ENCODE data around the gene CD81.

CD81 gene

DNA sequence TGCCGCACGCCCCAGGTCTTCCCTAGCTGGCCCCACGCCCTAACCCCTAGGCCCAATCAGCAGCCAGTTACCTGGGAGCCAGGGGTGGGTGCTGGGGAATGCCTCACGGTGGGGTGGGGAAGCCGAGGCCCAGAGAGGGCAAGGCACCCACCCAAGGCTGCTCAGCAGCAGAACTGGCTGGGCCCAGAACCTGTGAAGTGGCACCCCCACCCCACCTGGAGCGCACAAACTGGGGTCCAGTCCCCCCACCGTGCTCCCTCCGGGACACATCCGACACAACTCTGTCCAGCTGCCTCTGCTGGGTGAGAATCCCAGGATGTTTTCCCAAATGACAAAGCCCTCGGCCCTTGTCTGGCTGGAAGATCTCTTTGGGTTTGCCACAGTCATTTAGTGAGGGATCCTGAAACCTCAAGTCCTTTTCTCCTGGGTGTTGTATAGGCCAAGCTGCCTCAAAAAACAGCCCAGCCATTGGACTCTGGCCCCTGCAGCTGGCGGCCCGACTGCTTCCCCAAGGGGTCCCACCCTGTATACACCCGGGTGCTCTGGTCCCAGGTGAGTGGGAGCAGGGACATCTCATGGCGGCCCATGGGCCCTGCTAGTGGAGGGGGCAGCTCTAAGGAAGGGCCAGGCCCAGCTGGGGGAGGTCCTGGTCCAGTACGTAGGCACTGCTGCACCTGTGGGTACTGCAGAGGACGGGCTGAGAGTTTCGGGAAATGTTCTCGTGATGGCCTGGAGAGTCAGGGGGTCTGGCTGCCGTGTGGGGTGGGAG is 44.3 kb downstream of the CD81 start:
- no peak for DNase-seq (ENCODE audit: low read depth in 2 of 2)

DNA sequence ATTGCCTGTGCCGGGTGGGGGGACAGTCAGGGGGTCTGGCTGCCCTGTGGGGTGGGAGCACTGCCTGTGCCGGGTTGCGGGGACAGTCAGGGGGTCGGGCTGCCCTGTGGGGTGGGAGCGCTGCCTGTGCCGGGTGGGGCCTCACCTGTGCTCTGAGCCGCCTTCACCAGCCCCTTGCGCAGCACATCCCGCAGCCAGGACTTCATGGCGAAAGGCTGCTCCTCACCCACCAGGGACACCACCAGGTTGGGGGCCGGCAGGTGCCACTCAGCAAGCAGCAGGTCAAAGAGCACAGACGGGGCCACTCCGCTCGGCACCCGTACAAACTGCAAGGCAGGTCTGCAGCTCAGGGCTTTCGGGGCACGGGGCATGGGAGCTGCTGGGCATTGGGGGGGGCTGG is 44.9 kb downstream of the CD81 start:
- DNase-seq (ENCODE audit: low read depth in 2 of 2), result no peak

DNA sequence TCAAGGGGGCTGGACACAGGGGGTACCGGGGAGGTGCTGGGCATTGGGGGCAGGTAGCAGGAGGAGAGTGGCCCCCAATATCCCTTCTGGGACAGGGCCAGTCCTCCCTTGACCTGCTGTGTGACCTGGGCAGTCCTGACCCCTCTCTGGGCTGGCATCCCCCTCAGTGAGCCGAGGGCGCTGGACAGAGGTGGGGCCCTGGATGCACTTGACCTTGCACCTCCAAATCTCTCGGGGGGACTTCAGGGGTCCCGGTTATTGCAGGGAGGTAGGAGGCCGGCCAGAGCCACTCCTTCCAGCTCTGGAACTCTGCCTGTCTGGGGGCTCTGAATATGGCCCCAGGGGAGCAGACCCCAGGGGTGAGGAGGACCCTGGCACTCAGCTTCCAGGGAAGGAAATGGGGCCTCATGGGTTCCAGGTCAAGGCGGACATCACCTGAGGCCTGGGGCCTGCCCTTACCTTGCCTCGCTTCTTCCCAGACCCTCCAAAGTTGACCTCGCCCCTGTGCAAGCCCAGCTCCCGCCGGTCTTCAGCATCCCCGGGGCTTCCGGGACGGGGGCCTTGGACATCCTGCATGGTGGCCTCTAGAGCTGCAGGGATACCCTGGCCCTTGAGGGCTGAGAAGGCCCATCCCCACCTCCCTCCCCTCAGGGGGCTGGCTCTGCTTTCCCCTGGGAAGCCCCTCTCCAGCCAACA is 45.5 kb downstream of the CD81 start:
- DNase-seq (ENCODE audit: low read depth in 2 of 2), result no peak

DNA sequence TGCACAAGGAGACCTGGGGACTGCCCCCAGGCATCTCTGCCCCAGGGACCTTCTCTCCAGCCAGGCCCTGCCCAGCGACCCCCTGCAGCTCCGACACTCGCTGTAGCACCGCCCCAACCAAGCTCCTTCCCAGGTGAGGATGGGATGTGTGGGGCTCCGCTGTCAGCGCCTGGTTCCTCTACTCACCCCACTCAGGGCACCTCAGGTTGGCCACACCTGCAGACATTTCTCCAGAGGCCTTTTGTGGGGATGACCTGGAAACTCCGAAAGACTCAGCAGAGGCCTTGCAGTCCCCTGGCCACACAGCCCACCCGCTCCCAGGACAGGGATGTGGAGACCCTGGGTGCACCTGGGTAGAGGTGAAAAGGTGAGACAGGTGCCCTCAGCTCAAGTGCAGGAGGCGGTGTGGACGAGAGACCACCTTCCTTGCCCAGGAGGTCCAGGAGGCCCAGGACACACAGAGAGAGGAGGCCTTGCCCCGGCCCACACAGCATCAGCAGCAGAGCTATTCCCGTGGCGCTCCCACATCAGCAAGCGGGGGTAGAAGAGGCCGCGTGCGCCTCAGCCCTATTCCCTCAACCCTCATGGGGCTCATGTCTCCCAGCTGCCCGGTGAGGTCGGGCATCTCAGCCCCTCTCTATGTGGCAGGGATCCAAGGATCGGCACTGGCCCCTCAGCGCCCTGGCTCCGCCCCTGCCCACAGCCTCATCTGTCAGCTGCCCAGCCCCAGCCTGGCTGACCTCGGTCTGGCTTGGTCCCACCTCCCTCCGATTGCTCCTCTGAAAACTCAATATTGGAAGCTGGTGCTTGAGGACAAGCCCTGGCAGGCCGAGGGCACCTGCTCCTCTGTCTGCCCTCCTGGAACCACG is 46.3 kb downstream of the CD81 start:
- no peak for DNase-seq (ENCODE audit: low read depth in 2 of 2)

DNA sequence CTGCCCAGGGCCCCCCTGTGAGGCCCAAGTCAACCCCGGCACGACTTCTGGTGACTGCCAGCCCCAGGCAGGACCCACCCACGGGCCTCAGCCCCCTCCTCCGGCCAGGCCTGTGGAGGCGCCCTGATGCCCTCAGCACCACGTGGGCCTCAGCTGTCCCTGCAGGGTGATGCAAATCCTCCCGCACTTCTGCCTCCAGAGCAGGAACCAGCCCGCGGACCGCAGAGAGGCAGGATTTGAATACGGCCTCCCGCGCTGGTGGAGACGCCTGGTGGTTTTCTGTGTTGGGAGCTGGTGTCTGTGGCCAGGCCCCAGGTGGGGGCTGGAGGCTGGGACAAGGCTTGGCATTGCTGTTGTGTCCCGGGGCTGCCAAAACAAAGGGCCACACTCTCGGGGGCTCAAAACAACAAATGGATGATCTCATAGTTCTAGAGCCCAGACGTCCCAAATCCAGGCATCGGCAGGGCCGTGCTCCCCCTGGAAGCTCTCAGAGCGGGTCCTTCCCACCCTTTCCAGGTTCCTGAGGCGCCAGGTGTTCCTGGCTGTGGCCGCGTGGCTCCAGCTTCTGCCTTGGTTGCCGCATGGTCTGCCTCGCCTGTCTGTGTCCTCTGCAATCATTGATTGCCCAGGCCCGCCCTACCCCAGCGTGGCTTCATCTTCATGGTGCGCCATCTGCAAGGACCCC is 47.8 kb downstream of the CD81 start:
- no peak for DNase-seq (ENCODE audit: low read depth in 2 of 2)

DNA sequence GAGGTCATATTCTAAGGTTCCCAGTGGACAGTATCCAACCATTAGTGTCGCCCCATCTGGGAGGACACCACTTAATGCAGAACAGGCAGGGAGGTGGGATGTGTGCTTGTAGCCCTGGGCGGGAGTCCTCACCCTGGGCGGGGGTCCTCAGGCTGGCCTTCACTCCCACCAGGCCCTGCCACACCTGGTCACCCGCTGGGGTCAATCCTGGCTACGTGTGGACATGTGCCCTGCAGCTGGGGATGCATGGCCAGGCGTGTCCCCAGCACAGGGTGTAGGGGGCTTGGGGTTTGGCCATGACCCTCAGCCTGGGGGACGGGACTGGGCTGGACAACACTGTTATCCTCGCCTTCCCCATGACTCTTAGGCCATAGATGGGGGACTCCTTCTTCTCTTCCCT is 48.4 kb downstream of the CD81 start:
- no peak for DNase-seq (ENCODE audit: low read depth in 2 of 2)

DNA sequence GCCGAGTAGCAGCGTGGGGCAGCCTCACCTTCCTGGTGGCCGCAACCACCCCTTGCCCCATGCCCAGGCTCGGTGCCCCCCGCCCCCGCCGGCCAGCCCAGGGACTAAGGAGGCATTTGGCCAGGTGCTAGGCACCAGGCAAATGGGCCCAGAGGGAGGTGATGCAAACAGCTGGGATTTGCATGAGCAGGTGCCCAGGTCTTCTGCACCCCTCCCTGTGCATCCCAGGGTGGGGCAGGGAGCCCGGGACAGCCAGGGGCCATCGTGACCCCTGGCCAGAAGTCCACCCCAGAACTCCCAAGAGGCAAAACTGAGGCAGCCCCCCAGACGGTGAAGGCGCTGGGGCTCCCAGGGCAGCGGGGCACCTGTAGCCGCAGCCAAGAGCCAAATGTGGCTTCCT is 49.1 kb downstream of the CD81 start:
- DNase-seq (ENCODE audit: low read depth in 2 of 2), result no peak

DNA sequence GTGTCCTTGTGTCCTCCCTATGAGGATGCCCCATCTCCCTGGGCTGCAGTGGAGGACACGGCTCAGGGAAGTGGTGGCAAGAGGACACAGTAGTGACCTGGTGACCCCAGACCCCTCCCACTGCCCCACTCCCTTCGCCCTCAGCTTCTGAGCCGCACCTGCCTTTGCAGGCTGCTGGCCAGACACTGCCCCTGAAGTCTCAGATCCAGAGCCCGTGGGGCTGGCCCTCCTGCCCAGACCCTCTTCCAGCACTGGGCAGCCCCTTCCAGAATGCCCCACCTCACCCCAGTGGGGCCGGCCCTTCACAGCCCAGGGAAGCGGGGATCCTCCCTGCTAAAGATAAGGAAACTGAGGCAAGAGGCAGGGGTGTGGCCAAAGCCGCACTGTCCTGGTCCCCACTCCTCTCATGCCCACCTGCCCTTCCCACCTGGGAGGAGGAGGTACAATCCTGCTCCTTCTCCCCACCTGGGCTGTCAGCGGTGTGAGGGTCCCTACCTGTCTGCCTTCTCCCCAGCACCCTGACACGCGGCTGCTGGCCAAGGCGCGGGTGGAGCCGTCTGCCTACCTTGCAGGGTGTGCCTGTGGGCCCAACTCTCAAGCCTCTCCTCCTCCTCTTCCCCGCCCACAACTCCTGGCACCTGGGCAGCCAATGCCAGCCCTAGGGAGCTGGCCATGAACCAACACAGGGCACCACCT is 49.9 kb downstream of the CD81 start:
- no peak for DNase-seq (ENCODE audit: low read depth in 2 of 2)

DNA sequence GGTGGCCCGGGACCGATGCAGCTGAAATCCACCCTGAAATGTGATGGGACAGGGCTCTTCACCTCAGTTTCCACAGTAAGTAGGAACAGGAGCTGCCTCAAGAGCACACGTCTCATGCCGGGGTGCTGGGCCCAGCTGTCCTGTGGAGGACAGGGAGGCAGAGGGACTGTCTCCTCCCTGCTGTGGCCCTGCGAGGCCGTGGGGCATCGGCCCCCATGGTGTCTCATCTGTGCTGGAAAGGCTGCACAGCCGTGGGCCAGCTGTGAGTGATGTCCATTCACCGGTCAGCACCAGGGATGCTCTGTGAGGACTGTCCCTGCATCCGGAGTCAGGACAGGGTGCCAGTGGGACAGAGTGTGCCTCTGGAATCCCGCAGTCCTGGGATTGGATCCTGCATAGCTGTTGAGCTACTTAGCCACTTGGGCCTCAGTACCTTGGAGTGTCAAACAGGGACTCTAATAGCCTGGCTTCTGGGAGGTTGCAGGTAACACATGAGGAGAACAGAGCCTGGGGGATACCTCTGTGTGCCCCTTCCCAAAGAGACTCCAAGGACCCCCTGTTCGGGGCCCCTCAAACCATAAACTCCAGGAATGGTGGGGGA is 50.7 kb downstream of the CD81 start:
- no peak for DNase-seq (ENCODE audit: low read depth in 2 of 2)

DNA sequence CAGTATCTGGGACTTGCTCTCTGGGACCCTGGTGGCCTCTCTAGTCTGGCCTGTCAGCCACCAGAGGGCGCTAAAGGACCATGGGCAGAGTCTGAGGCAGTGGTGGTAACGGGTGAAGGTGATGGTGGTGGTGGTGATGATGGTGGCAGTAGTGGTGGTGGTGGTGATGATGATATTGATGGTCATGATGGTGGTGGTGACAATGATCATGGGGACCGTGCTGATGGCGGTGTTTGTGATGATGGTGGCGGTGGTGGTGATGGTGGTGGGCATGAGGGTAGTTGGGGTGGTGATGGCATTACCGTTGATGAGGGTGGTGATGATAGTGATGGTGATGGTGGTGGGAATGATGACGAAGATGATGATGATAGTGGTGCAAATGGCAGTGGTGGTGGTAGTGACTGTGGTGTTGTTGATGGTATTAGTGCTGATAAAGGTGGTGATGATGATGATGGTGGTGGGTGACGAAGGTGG is 51.2 kb downstream of the CD81 start:
- DNase-seq (ENCODE audit: low read depth in 2 of 2), result no peak

DNA sequence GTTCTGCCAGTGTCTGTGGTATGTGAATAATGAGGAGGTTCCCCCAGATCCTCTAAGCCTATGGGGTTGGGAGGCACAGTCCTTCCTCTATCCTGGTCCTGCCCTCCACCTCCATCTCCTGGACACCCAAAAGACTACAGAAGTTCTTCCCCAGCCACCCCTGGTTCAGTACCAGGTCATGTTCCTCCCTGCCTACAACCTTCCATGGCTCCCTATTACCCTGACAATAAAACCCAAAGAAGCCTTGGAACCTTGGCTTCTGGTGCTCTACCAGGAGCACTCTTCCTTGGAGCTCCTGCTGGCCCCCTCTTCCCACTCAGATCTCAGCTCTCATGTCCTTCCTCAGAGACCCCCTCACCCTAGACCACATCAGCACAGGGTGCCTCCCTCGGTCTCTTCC is 54.3 kb downstream of the CD81 start:
- DNase-seq (ENCODE audit: low read depth in 2 of 2), result no peak

DNA sequence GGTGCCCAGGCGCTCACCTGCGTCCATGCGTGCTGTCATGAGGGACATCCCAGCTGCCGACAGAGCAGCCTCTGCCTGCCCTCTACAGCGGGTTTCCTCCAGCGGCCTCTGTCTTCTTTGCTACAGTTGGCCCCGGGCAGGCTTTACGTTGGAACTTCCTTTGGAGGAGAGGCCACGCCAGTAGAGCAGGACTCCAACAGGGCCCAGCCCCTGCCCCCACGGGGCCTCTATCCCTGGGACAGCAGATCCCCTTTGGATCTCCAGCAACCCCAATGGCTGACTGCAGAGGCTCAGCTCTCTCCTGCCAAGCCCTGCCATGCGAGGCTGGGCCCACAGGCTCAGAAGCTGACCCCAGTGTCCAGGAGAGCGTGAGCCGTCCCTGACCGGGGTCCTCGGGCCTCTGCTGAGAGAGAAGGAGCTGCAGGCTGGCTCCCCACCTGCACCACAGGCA is 55.1 kb downstream of the CD81 start:
- DNase-seq (ENCODE audit: low read depth in 2 of 2), result no peak

DNA sequence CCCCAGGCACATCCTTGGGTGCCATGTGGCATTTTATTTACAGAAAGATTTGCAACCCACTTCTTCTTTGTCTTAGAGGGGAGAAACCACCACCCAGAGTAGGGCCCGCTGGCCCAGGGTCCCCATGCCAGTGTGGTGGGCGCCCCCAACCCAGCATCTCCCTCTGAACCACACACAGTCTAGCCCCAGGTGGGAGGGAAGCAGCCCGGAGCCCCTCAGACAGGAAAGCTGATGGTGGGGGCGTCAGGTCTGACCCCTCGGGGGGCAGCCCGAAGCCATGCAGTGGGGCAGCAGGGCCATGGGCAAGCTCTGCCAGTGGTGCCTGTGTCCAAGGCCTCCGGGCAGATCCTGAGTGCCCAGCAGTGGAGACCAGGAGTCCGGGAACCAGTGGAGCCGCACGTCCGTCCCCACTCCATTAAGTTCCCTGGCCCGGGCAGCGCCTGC is 55.5 kb downstream of the CD81 start:
- DNase-seq (ENCODE audit: low read depth in 2 of 2), result no peak

DNA sequence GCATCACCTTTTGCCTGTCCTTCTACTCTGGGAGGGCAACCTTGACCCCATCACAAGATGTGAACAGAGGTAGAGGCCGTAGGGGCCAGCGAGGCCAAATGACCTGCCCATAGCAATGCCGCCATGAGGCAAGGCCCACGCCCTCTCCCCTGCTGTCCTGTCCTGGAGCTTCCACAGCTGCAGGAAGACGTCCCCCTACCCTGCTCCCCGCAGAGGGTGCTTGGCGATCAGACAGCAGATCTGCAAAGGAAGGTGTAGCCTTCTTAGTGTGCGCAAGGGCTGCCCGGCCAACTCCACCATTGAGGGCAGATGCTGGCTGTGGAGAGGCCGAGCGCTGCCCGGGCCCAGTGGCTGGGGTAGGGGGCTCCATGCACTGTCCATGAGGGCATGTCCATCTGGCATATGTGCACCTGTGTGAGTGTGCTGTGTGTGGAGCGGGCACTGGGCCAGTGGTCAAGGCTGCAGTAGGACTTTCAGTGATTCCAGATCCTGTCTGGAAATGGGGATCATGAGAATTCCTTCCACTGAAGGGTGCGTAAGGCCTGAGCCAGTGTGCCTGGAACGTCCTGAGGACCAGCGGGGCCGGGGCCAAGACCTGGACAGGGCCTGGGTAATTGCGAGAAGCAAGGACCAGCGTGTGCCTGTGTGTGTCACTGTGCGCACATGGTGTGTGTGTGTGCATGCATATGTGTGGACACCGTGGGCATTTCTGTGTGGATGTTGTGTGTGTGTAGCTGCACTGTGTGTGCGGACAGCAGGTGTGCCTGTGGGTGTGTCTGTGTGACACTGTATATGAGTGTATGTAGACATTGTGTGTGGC is 56.2 kb downstream of the CD81 start:
- no peak for DNase-seq (ENCODE audit: low read depth in 2 of 2)

DNA sequence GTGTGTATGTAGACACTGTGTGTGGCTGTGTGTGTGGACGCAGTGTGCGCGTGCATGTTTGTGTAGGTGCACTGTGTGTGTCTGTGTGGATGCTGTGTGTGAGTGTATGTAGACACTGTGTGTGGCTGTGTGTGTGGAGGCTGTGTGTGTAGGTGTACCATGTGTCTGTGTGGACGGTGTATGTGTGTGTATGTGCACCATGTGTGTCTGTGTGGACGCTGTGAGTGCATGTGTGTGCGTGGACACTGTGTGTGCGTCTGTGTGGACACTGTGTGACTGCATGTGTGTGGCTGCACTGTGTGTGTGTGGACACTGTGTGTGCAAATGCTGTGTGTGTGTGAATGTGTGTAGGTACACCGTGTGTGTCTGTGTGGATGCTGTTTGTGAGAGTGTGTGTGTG is 56.9 kb downstream of the CD81 start:
- no peak for DNase-seq (ENCODE audit: low read depth in 2 of 2)

DNA sequence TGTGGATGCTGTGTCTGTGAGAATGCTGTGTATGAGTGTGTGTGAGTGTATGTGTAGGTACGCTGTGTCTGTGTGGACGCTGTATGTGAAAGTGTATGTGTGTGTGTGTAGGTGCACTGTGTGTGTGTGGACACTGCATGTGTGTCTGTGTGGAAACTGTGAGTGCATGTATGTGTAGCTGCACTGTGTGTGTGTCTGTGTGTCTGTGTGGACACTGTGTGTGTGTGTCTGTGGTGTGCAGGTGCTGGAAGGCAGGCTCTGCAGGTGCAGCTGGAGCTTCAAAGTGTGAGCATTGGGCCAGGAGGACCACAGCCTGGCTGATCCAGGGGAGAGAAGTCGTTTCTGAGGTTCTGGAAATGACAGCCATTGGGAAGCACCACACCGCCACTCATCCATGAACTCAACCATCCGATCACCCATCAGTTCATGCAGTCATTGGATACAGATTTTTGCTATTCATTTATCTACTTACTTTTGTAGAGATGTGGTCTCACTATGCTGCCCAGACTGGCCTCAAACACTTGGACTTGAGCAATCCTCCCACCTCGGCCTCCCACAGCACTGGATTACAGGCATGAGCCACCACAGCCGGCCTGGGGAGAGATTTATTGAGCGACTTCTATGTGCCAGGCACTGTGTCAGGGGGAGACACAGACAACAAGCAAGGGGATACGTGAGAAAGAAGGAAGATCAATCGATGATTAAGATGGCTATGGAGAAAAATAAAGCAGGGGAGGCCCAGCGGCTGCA is 57.6 kb downstream of the CD81 start:
- no peak for DNase-seq (ENCODE audit: low read depth in 2 of 2)

DNA sequence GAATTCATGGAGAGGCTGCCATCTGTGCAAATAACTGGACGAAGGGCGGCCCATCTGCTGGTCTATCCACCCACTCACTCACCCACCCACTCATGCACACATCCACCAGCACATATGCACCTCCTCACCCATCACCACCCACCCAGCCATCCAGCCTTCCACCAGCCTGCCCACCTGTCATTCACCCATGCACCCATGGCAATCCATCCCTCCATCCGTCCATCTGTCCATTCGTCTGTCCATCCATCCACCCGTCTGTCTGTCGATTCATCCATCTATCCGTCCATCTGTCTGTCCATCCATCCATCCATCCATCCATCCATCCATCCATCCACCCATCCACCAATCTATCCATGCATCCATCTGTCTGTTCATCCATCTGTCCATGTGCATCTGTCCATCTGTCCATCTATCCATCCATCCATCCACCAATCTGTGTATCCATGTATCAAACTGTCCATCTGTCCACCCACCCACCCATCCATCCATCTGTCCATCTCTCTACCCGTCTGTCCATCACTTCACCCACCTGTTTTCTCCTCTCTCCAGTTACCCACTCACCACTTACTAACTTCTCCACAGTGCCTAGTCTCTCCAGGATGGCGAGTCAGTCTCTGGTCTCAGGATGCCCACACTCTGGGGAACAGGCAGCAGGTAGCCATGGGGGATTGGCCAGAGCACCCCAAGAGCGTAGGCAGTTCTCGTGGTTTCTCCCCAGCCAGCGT is 58.3 kb downstream of the CD81 start:
- DNase-seq (ENCODE audit: low read depth in 2 of 2), result no peak

DNA sequence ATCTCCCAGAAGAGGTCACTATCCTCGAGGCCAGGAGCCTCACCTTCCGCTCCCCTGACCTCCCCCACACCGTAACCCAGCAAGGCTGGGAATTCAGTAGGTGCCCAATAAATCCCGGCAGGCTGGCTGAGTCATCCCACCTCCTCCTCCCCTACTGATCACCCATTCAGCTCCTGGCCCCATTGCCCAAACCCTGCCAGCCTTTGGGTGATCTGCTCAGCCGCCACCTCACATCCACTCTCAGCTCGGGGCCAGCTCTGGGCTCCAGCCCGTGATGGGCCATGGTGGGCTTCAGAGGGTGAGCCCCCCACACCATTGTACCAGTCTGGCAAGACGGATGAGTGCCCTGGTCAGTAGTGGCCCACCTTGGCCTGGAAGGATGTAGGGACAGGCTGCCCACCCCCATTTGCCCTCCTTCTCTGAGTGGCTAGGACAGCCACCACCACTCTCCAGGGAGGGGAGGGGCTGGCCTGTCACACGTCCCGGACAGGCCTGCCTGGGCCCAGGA is 59.0 kb downstream of the CD81 start:
- no peak for DNase-seq (ENCODE audit: low read depth in 2 of 2)
